PC-9 (cell line): ENCODE measurements around the gene LIMCH1.

Experiments used
- EZH2 ChIP-seq: fragments of 200-600 bp; sonication (generic); IDR thresholded peaks from 2 replicates; pipeline ENCODE4 v1.8.0; 2017; ENCODE audit warnings: antibody characterized with exemption, low read depth
- TF ChIP-seq, protein P1 (sequence below): fragments of 200-600 bp; sonication (generic); conservative IDR thresholded peaks from 2 replicates; pipeline ENCODE4 v1.6.1; 2017; ENCODE audit warnings: mixed run types, antibody characterized with exemption, mild to moderate bottlenecking, moderate library complexity

DNA sequence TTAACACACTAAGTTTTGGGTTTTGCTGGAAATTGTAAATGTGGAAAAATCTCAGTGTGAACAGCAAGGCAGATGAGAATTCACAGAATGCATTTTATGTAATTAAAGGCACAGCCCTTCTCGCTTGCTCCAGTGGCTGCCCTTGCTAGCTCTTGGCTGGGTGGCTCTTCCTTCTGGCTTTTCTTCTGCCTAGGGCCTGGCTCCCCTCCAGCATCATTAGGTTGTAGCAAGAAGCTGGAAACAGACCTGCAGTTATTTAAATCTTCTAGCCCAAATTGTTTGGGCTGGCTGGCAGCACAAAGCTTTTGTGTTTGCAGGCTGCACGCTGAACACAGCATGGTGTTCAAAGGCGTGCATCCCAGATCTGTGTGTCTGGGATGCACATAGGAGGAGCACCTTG, 56.5 kb downstream of the LIMCH1 start:
- TF ChIP-seq, protein P1, sequence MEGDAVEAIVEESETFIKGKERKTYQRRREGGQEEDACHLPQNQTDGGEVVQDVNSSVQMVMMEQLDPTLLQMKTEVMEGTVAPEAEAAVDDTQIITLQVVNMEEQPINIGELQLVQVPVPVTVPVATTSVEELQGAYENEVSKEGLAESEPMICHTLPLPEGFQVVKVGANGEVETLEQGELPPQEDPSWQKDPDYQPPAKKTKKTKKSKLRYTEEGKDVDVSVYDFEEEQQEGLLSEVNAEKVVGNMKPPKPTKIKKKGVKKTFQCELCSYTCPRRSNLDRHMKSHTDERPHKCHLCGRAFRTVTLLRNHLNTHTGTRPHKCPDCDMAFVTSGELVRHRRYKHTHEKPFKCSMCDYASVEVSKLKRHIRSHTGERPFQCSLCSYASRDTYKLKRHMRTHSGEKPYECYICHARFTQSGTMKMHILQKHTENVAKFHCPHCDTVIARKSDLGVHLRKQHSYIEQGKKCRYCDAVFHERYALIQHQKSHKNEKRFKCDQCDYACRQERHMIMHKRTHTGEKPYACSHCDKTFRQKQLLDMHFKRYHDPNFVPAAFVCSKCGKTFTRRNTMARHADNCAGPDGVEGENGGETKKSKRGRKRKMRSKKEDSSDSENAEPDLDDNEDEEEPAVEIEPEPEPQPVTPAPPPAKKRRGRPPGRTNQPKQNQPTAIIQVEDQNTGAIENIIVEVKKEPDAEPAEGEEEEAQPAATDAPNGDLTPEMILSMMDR: no peak
- no peak for TF ChIP-seq EZH2
